ENCODE data around the gene BTF3L4.

DNA sequence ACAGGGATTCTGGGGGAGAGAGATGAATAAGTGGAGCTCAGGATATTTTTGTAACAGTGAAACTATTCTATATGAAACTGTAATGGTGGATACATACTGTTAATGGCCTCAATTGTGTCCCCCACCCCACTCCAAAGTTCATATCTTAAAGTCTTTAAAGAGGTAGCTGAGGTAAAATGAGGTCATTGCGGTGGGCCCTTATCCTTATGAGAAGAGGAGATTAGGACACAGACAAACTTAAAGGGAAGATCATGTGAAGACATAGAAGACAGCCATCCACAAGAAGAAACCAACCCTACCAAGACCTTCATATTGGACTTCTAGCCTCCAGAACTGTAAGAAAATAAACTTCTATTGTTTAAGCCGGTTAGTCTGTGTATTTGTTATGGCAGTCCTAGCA lies 10.9 kb upstream of the BTF3L4 start:
- no peak for TF ChIP-seq EZH2 (optimal IDR thresholded peaks at IDR 0.05; ENCODE audit: low read depth, low read length)
- TF ChIP-seq, protein P1, sequence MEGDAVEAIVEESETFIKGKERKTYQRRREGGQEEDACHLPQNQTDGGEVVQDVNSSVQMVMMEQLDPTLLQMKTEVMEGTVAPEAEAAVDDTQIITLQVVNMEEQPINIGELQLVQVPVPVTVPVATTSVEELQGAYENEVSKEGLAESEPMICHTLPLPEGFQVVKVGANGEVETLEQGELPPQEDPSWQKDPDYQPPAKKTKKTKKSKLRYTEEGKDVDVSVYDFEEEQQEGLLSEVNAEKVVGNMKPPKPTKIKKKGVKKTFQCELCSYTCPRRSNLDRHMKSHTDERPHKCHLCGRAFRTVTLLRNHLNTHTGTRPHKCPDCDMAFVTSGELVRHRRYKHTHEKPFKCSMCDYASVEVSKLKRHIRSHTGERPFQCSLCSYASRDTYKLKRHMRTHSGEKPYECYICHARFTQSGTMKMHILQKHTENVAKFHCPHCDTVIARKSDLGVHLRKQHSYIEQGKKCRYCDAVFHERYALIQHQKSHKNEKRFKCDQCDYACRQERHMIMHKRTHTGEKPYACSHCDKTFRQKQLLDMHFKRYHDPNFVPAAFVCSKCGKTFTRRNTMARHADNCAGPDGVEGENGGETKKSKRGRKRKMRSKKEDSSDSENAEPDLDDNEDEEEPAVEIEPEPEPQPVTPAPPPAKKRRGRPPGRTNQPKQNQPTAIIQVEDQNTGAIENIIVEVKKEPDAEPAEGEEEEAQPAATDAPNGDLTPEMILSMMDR (IDR thresholded peaks at IDR 0.05; ENCODE audit: low read length): no peak

Measured in MM.1S (cell line).